IPS DF 6.9 (cell line): ENCODE results near the gene FBXL13.
"Not testable (repeated sequence)": the region's sequence is repeated elsewhere in the genome, so short reads cannot be mapped to it uniquely, and the experiment has no call there.

Source experiments
- DNase-seq: peaks from one replicate; pipeline ENCODE4 v3.0.0-alpha.2; 2013; ENCODE audit warnings: low read depth, low spot score
- H3K27ac ChIP-seq: one replicate; pipeline ENCODE4 v1.5.1; 2013; ENCODE audit warnings: low read length, control low read depth
- H3K27me3 ChIP-seq: 2 replicates; pipeline ENCODE4 v1.6.1; 2013; ENCODE audit warnings: mild to moderate bottlenecking, low read length; ENCODE audit not compliant: control insufficient read depth, insufficient read depth
- H3K36me3 ChIP-seq: 2 replicates; pipeline ENCODE4 v1.6.1; 2013; ENCODE audit warnings: low read length; ENCODE audit not compliant: control insufficient read depth, insufficient read depth
- H3K4me1 ChIP-seq: 2 replicates; pipeline ENCODE4 v1.6.1; 2013; ENCODE audit warnings: low read length; ENCODE audit not compliant: control insufficient read depth, insufficient read depth
- H3K4me3 ChIP-seq: 2 replicates; pipeline ENCODE4 v1.5.1; 2013; ENCODE audit warnings: mild to moderate bottlenecking, low read length
- H3K9me3 ChIP-seq: 2 replicates; pipeline ENCODE4 v1.6.1; 2013; ENCODE audit warnings: low read length, inconsistent platforms; ENCODE audit not compliant: control insufficient read depth, insufficient read depth
- WGBS: extraction: QIAGEN DNeasy Blood & Tissue Kit; methylation state at CpG from one replicate; pipeline ENCODE4 v1.1.7; 2013; ENCODE audit warnings: mixed read lengths, missing lambda C conversion rate; ENCODE audit not compliant: insufficient read length, insufficient coverage; 5-methylcytosine and 5-hydroxymethylcytosine counted together

FBXL13 gene

DNA sequence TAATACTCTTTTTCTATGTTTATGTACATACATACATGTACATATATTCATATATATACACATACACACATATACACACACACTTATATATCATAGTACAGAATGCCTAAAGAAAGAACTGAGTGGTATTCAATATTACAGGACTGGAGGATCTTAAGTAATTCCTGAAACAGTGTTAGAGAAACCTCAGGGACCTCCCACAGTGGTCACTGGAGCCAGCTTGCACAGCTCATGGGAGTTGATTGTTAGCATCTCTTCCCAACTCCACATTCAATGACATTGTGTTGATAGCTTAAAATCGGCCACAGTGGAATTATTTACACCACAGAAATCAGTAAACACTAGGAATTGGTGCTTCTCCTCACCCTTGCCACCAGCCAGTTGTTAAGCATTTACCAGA is 155.8 kb downstream of the FBXL13 start:
- no CpG with 5 or more reads among the region's 1 CpG for WGBS
- Histone ChIP-seq H3K27me3 (no peaks in the 10 kb centered on the region), H3K27ac (no peak overlapping the region), H3K36me3 (no peaks in the 10 kb centered on the region), H3K4me3 (no peak overlapping the region), H3K9me3 (no peaks in the 10 kb centered on the region), H3K4me1 (peaks cover 2% of the 10 kb centered on the region; the same call in 1 of the 2 replicates)
- DNase-seq = no peak

DNA sequence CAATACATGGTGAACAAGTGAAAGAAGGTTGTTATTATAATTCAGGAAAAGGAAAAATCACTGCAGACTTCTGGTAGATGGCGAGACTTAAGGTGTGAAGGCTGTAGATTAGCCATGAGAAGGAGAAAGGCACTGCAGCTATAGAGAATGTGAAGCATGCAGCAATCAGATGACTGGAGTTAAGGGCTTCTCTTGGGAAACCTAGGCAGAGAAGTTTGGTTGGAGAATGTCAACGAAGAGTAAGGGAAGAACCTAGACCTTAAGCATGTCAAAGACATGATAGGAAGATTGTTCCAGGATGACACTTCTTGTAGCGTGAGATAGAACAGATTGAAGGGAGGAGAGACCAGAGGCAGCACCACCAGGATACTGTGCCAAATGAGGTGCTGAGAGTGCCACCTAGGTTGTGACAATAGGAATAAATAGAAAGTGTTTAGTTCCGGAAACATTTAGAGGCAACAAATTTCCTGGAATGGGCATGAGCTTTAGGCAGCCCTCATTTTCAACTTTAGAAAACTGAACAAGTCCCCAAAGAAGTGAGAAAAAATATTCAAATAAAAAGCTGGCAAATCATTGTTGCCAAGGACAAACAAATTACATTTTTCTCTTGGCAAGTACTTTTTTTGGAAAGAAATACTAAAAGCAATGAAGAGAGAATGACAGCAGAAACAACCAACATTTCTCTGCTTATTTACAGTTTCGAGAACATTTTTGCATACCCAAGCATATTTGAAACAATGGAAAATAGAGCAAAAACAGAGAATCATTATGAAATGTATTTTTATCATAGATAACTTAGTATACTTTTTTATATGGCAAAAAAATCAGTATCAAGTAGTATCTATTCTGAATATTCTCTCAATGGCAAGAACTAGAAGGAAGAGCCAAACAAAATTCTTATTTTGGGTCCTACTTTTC is 156.9 kb downstream of the FBXL13 start:
- Histone ChIP-seq H3K4me3 (no peak overlapping the region), H3K36me3 (no peaks in the 10 kb centered on the region)
- DNase-seq = no peak

GRCh38 chr7:102916881-102917280 is 157.7 kb downstream of the FBXL13 start:
- no peak overlapping the region for H3K27ac ChIP-seq
- H3K4me3 ChIP-seq = no peak overlapping the region
- no peak for DNase-seq
- H3K9me3 ChIP-seq = no peaks in the 10 kb centered on the region
- H3K36me3 ChIP-seq = no peaks in the 10 kb centered on the region
- H3K27me3 ChIP-seq = no peaks in the 10 kb centered on the region
- peaks cover 2% of the 10 kb centered on the region; the same call in 1 of the 2 replicates for H3K4me1 ChIP-seq

More for the DNA sequence above, 156.9 kb downstream of the FBXL13 start:
- Histone ChIP-seq H3K9me3 (no peaks in the 10 kb centered on the region), H3K27me3 (no peaks in the 10 kb centered on the region), H3K4me1 (peaks cover 2% of the 10 kb centered on the region; the same call in 1 of the 2 replicates), H3K27ac (no peak overlapping the region)
- WGBS = no CpG with 5 or more reads among the region's 5 CpGs

DNA sequence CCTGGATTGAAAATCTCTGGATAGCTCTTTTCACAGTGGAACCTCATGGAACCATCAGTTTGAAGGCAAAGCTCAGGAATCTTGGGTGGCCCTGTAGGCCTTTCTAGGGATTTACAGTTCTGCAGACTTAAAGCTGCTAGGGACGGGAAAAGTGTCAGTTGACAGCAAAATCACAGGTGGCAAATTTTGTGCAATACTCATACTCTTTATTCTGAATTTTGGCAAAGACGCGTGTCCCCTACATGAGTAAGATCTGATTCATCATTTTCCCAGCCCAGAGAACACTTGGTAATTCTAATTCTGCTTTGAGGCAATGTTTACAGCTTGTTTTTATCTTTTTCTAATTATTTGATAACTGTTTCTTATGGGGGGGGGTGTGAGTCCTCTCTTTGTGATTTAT is 158.2 kb downstream of the FBXL13 start:
- WGBS = no CpG with 5 or more reads among the region's 3 CpGs
- DNase-seq = no peak
- H3K27me3 ChIP-seq = no peaks in the 10 kb centered on the region
- no peak overlapping the region for H3K27ac ChIP-seq
- H3K9me3 ChIP-seq = no peaks in the 10 kb centered on the region
- peaks cover 2% of the 10 kb centered on the region; the same call in 1 of the 2 replicates for H3K4me1 ChIP-seq
- H3K4me3 ChIP-seq = no peak overlapping the region
- no peaks in the 10 kb centered on the region for H3K36me3 ChIP-seq

DNA sequence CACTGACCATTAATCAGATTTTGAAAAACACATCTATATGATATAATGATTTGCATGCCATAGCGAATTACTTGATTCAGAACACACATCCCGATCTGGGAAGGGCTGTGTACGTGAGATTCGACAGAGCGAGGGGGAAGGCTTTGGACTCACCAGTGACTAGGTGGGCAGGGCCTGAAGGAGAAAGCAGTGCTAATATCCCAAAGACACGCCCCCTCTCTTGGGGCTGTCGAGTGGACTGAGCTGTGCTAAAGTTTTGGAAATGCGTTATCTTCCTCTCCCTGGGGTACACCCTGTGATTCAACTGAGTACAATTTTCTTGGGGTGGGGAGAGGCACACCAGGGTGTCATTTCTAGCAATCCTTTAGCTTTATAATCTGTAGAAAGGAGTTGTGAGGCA is 160.0 kb downstream of the FBXL13 start:
- Histone ChIP-seq H3K27ac (no peak overlapping the region), H3K4me1 (peaks cover 2% of the 10 kb centered on the region; the same call in 1 of the 2 replicates), H3K4me3 (no peak overlapping the region), H3K36me3 (no peaks in the 10 kb centered on the region), H3K9me3 (no peaks in the 10 kb centered on the region), H3K27me3 (no peaks in the 10 kb centered on the region)
- DNase-seq = no peak
- no CpG with 5 or more reads among the region's 8 CpGs for WGBS

- H3K4me3 ChIP-seq = no peak overlapping the region
- no peak for DNase-seq
These were observed 160.8 kb downstream of the FBXL13 start for GRCh38 chr7:102913826-102914225.

GRCh38 chr7:102912742-102913141 is 161.9 kb downstream of the FBXL13 start, which contains the start of gene LRRC17:
Gene LRRC17, plus strand, starts transcription at chr7:102913000. Its CDS starts 20,914 bp downstream, at chr7:102933914.
- DNase-seq = no peak
- H3K27ac ChIP-seq = no peak within 1 kb of the TSS
- no peaks in the 10 kb centered on the region for H3K9me3 ChIP-seq
- no peak within 1 kb of the TSS for H3K4me3 ChIP-seq
- no peaks in the 10 kb centered on the region for H3K4me1 ChIP-seq
- WGBS = no CpG with 5 or more reads among the region's 6 CpGs
- no peaks in the 10 kb centered on the region for H3K27me3 ChIP-seq
- H3K36me3 ChIP-seq = no peaks in the 10 kb centered on the region

More at GRCh38 chr7:102913826-102914225, 160.8 kb downstream of the FBXL13 start:
- Histone ChIP-seq H3K9me3 (no peaks in the 10 kb centered on the region), H3K27ac (no peak overlapping the region), H3K4me1 (peaks cover under 1% of the 10 kb centered on the region; the same call in 1 of the 2 replicates), H3K36me3 (no peaks in the 10 kb centered on the region), H3K27me3 (no peaks in the 10 kb centered on the region)
- WGBS = no CpG with 5 or more reads among the region's 9 CpGs

DNA sequence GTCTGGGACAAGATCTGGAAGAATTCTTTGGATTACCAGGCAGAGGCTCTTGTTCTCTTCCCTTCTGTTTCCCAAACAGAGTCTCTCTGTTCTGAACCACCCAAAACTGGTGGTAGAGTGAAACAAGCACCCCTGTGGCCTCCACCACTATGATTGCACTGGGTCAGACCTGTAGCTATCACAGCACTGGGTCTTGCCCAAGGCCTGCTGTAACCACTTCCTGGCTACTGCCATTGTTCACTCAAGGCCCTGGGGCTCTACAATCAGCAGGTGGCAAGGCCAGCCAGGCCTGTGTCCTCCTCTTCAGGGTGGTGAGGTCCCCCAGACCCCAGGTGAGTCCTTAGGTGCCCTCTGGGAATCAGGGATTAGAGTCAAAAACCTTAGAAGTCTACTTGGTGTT is 165.9 kb downstream of the FBXL13 start:
- Histone ChIP-seq H3K27ac (no peak overlapping the region), H3K27me3 (no peaks in the 10 kb centered on the region), H3K36me3 (no peaks in the 10 kb centered on the region), H3K9me3 (no peaks in the 10 kb centered on the region), H3K4me3 (no peak overlapping the region), H3K4me1 (no peaks in the 10 kb centered on the region)
- DNase-seq = no peak

- WGBS = no CpG with 5 or more reads among the region's 1 CpG
- not testable (repeated sequence) for H3K9me3 ChIP-seq, H3K27ac ChIP-seq, DNase-seq, H3K27me3 ChIP-seq, H3K4me3 ChIP-seq, H3K36me3 ChIP-seq, H3K4me1 ChIP-seq
These were observed 171.0 kb downstream of the FBXL13 start for GRCh38 chr7:102903576-102903975.

GRCh38 chr7:102902052-102902451 is 172.5 kb downstream of the FBXL13 start:
- WGBS = no CpG with 5 or more reads among the region's 2 CpGs
- DNase-seq = not testable (repeated sequence)

DNA sequence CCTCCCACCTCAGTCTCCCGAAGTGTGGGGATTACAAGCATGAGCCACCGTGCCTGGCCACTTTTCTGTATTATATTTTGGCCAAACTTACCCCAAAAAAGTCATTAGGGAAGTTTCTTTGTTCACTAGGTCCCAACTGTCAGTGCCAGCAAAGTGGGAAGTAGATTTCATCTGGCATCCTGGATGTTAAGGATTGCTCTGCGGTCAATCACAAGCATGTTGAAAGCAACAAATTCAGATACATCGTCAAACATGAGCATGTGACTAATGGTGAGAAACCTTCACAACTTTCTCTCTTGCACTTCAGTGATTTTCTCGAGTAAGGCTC is 176.1 kb downstream of the FBXL13 start:
- no peaks in the 10 kb centered on the region for H3K36me3 ChIP-seq
- H3K9me3 ChIP-seq = no peaks in the 10 kb centered on the region
- no peak for DNase-seq
- H3K27me3 ChIP-seq = no peaks in the 10 kb centered on the region
- no peak overlapping the region for H3K27ac ChIP-seq
- WGBS = no CpG with 5 or more reads among the region's 5 CpGs
- H3K4me1 ChIP-seq = no peaks in the 10 kb centered on the region
- no peak overlapping the region for H3K4me3 ChIP-seq

More at GRCh38 chr7:102902052-102902451, 172.5 kb downstream of the FBXL13 start:
- H3K4me3 ChIP-seq, H3K27ac ChIP-seq, H3K4me1 ChIP-seq, H3K9me3 ChIP-seq, H3K27me3 ChIP-seq, H3K36me3 ChIP-seq: not testable (repeated sequence)
